Suprapubic skin (tissue), 4 donors: ENCODE results near the gene TMEM98.

Source experiments
- EP300 ChIP-seq: sonication (generic); formaldehyde crosslinking; IDR thresholded peaks from one replicate; pipeline ENCODE4 v1.6.1; 2017; ENCODE audit warnings: antibody characterized with exemption
- POLR2AphosphoS5 ChIP-seq, 3 donors: sonication (generic); formaldehyde crosslinking; IDR thresholded peaks; one replicate each; pipeline ENCODE4 v1.6.1; 2017; ENCODE audit warnings: antibody characterized with exemption in 3 of 3

- TF ChIP-seq EP300, result no peak
- no peak for TF ChIP-seq POLR2AphosphoS5 (IDR thresholded peaks at IDR 0.05)
Measured at GRCh38 chr17:32904891-32905290, 23.1 kb upstream of the TMEM98 start.
